HUES64 (cell line): ENCODE results near the gene NR1H4. TPM values are rescaled to one million over a fixed set of nuclear protein-coding genes. Genes with fewer than 3 reads are reported as not detected.
"Not testable (repeated sequence)": the region's sequence is repeated elsewhere in the genome, so short reads cannot be mapped to it uniquely, and the experiment has no call there.

ENCODE experiments used
- H3K27ac ChIP-seq: 2 replicates; pipeline ENCODE4 v1.7.0; 2013; ENCODE audit warnings: low read depth, low read length, inconsistent platforms
- H3K27me3 ChIP-seq: 2 replicates; pipeline ENCODE4 v1.6.1; 2013; ENCODE audit warnings: mild to moderate bottlenecking, low read length; ENCODE audit not compliant: insufficient read depth
- H3K36me3 ChIP-seq: 2 replicates; pipeline ENCODE4 v1.6.1; 2013; ENCODE audit warnings: mild to moderate bottlenecking, low read length; ENCODE audit not compliant: insufficient read depth
- H3K4me1 ChIP-seq: 2 replicates; pipeline ENCODE4 v1.6.1; 2013; ENCODE audit warnings: mild to moderate bottlenecking, low read length, moderate library complexity; ENCODE audit not compliant: insufficient read depth
- H3K4me3 ChIP-seq: 2 replicates; pipeline ENCODE4 v1.5.1; 2013; ENCODE audit warnings: mild to moderate bottlenecking, low read length, moderate library complexity
- H3K9ac ChIP-seq: 2 replicates; pipeline ENCODE4 v1.6.1; 2013; ENCODE audit warnings: mild to moderate bottlenecking, low read depth, low read length
- H3K9me3 ChIP-seq: 2 replicates; pipeline ENCODE4 v1.6.1; 2013; ENCODE audit warnings: low read depth, low read length; ENCODE audit not compliant: insufficient read depth
- WGBS: fragments of 150-250, 120-280 bp; methylation state at CpG from one replicate; pipeline ENCODE4 v1.1.7; 2013; ENCODE audit warnings: missing lambda C conversion rate; 5-methylcytosine and 5-hydroxymethylcytosine counted together
- polyA plus RNA-seq, 2 experiments: library from polyadenylated mRNA; stranded (reverse); fragments of 50-300 nt; gene quantifications; one replicate each; pipeline ENCODE4 v1.2.3, GENCODE V29; 2013

NR1H4 gene
- polyA plus RNA-seq (2013, experiment 1 of 2), result not detected
- not detected for polyA plus RNA-seq (2013, experiment 2 of 2)

DNA sequence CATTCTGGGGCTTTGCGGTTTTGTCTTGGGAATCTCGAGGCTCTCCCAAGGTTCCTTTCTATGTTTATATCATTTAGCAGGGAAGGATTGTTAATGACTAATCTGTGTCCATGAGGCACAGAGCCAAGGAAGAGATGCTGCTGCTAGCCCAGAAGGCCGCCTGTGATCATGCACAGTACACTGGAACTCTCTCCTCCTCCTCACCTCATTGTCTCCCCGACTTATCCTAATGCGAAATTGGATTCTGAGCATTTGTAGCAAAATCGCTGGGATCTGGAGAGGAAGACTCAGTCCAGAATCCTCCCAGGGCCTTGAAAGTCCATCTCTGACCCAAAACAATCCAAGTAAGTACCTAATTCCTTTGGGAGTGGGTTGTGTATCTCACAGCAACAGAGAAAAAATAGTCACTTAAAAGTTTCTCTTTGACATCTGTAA lies at the start of gene NR1H4:
Gene NR1H4 (plus strand): TSS at position 151 of the 435 bp plus-strand sequence. CDS start 19,458 bp downstream, outside the sequence.
- H3K36me3 ChIP-seq, result no peaks in the 10 kb centered on the region
- H3K27ac ChIP-seq, result no peak within 1 kb of the TSS
- H3K27me3 ChIP-seq, result no peaks in the 10 kb centered on the region
- H3K4me3 ChIP-seq, result no peak within 1 kb of the TSS
- no peak within 1 kb of the TSS for H3K9ac ChIP-seq
- WGBS, result 93% methylated on average over 5 of the region's 6 CpGs
- H3K9me3 ChIP-seq, result no peaks in the 10 kb centered on the region
- no peaks in the 10 kb centered on the region for H3K4me1 ChIP-seq

DNA sequence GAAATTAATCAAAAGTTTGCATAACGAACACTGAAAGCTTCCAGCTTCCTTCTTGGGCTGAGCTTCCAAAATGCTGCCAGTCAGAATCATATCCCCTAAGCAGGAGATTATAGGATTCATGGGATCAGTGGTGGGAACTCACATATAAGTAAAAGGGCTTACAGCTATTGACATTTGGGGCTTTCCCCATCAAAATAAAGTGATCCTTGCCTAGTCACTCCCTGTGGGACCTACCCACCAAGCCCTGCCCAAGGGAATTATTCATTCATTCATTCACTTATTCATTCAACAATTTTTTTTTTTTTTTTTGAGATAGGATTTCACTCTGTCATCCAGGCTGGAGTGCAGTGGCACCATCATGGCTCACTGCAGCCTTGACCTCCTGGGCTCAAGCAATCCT lies 47.5 kb upstream of the NR1H4 start:
- peaks cover 5% of the 10 kb centered on the region; the same call in 1 of the 2 replicates for H3K9me3 ChIP-seq
- no peaks in the 10 kb centered on the region for H3K36me3 ChIP-seq
- H3K27ac ChIP-seq, result no peak overlapping the region
- H3K4me1 ChIP-seq, result no peaks in the 10 kb centered on the region
- WGBS, result 63% methylated on average over 1 of the region's 1 CpG
- H3K27me3 ChIP-seq, result no peaks in the 10 kb centered on the region
- no peak overlapping the region for H3K4me3 ChIP-seq
- H3K9ac ChIP-seq, result no peak overlapping the region

- Histone ChIP-seq H3K9me3 (peaks cover 5% of the 10 kb centered on the region; the same call in 1 of the 2 replicates), H3K27me3 (no peaks in the 10 kb centered on the region), H3K9ac (no peak overlapping the region), H3K4me1 (no peaks in the 10 kb centered on the region), H3K4me3 (no peak overlapping the region), H3K36me3 (no peaks in the 10 kb centered on the region), H3K27ac (no peak overlapping the region)
- 90% methylated on average over 3 of the region's 3 CpGs for WGBS
These were observed 46.6 kb upstream of the NR1H4 start for GRCh38 chr12:100427078-100427477.

DNA sequence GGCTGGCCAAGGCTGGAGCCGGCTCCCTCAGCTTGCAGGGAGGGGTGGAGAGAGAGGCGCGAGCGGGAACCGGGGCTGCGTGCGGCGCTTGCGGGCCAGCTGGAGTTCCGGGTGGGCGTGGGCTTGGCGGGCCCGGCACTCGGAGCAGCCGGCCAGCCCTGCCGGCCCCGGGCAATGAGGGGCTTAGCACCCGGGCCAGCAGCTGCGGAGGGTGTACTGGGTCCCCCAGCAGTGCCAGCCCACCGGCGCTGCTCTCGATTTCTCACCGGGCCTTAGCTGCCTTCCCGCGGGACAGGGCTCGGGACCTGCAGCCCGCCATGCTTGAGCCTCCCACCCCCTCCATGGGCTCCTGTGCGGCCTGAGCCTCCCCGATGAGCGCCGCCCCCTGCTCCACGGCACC lies 43.4 kb upstream of the NR1H4 start:
- not testable (repeated sequence) for H3K9ac ChIP-seq, H3K27me3 ChIP-seq, H3K9me3 ChIP-seq, H3K4me3 ChIP-seq, H3K36me3 ChIP-seq, H3K27ac ChIP-seq, H3K4me1 ChIP-seq
- 95% methylated on average over 32 of the region's 32 CpGs for WGBS

DNA sequence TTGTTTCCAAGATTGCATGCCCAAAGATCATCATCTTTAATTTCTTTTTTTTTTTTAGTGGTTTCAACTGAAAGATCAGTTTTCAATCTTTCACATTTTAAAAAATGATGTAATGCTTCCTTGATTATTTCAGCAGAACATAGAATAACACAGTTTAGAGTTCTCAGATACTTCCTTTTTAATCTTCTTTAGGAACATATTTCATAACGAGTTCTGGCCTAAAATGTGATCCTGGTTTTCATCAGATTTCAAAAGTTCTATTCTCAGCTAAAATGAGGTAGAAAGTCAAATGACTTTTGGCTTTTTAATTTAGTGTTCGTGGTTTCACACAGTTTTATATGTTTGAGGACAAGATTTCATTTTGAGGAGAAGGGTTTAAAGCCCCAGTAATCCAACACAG lies 40.0 kb upstream of the NR1H4 start:
- Histone ChIP-seq H3K36me3 (no peaks in the 10 kb centered on the region), H3K27ac (no peak overlapping the region), H3K9ac (no peak overlapping the region), H3K4me3 (no peak overlapping the region), H3K4me1 (no peaks in the 10 kb centered on the region), H3K27me3 (no peaks in the 10 kb centered on the region), H3K9me3 (no peaks in the 10 kb centered on the region)
- 89% methylated on average over 2 of the region's 2 CpGs for WGBS

GRCh38 chr12:100434177-100434576 lies 39.5 kb upstream of the NR1H4 start:
- Histone ChIP-seq H3K27ac (no peak overlapping the region), H3K36me3 (no peaks in the 10 kb centered on the region), H3K27me3 (no peaks in the 10 kb centered on the region), H3K9ac (no peak overlapping the region), H3K4me1 (no peaks in the 10 kb centered on the region), H3K4me3 (no peak overlapping the region), H3K9me3 (no peaks in the 10 kb centered on the region)

GRCh38 chr12:100435957-100436356 lies 37.7 kb upstream of the NR1H4 start:
- Histone ChIP-seq H3K9ac (no peak overlapping the region), H3K9me3 (no peaks in the 10 kb centered on the region), H3K27ac (no peak overlapping the region), H3K36me3 (no peaks in the 10 kb centered on the region), H3K27me3 (no peaks in the 10 kb centered on the region), H3K4me1 (no peaks in the 10 kb centered on the region), H3K4me3 (no peak overlapping the region)
- 96% methylated on average over 2 of the region's 2 CpGs for WGBS

GRCh38 chr12:100437038-100437841 lies 36.4 kb upstream of the NR1H4 start:
- Histone ChIP-seq H3K27ac (no peak overlapping the region), H3K9me3 (no peaks in the 10 kb centered on the region), H3K36me3 (no peaks in the 10 kb centered on the region), H3K4me1 (no peaks in the 10 kb centered on the region), H3K4me3 (no peak overlapping the region), H3K9ac (no peak overlapping the region), H3K27me3 (no peaks in the 10 kb centered on the region)
- 87% methylated on average over 5 of the region's 6 CpGs for WGBS

DNA sequence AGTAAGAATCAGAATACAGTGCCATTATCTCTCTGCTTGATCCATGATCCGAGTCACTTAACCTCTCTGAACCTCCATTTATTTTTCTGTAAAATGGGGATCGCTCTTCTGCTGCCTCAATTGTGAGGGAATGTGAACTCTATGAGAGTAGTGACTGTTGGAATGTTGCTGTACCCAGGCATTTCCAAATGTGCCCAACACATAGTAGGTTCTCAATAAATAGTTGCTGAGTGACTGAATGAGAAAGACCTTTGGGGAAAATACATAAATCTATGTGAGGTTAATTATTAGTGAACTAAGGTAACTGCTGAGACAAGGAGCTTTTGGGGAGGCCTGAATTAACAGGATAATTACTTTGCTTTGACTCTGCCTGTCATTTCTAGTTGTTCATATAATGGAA lies 33.9 kb upstream of the NR1H4 start:
- no peaks in the 10 kb centered on the region for H3K9me3 ChIP-seq
- H3K36me3 ChIP-seq, result no peaks in the 10 kb centered on the region
- H3K27ac ChIP-seq, result no peak overlapping the region
- H3K27me3 ChIP-seq, result no peaks in the 10 kb centered on the region
- WGBS, result 100% methylated on average over 2 of the region's 2 CpGs
- no peak overlapping the region for H3K4me3 ChIP-seq
- no peaks in the 10 kb centered on the region for H3K4me1 ChIP-seq
- no peak overlapping the region for H3K9ac ChIP-seq

DNA sequence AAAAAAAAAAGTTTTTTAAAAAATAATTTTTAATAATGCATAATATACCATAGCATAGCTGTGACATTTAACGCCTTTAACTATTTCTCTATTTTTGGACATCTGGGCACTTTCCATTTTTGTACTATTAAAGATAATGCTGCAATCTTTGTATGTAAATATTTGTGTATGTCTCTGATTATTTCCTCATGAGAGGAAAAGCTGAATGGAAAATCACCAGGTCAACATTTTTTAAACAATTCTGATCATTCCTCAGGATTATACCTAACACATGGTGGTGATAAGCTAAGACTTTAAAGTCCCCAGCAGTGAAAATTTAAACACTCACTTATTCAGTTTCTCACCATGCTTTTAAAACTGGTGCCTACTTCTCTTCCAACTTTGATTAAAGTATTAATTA lies 31.3 kb upstream of the NR1H4 start:
- no peaks in the 10 kb centered on the region for H3K9me3 ChIP-seq
- no CpG with 5 or more reads among the region's 1 CpG for WGBS
- H3K27me3 ChIP-seq, result no peaks in the 10 kb centered on the region
- no peak overlapping the region for H3K27ac ChIP-seq
- no peak overlapping the region for H3K9ac ChIP-seq
- H3K4me1 ChIP-seq, result 0 out of 2 replicates have a peak, but pooled peaks cover 4% of the 10 kb centered on the region
- H3K36me3 ChIP-seq, result no peaks in the 10 kb centered on the region
- no peak overlapping the region for H3K4me3 ChIP-seq

DNA sequence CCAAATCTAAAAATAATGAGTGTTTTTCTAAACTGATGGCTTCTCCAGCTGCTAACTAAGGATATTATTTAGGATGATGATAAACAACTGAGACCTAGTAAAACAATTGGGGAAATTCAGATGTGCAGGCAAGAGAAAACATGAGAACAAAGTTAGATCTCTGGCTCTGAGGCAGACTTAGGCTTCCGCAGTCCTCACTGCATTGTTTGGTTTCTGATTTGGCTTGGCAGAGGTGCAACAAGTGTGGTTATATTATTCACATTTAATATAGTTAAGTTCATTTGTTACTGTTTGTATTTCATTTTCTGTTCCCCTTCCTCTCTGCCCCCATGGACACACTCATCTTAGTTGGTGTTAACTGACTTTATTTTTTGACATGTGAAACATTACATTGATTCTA lies 30.2 kb upstream of the NR1H4 start:
- no peaks in the 10 kb centered on the region for H3K9me3 ChIP-seq
- H3K27me3 ChIP-seq, result no peaks in the 10 kb centered on the region
- 0 out of 2 replicates have a peak, but pooled peaks cover 6% of the 10 kb centered on the region for H3K4me1 ChIP-seq
- no peaks in the 10 kb centered on the region for H3K36me3 ChIP-seq
- no peak overlapping the region for H3K9ac ChIP-seq
- WGBS, result 100% methylated on average over 1 of the region's 1 CpG
- H3K4me3 ChIP-seq, result no peak overlapping the region
- no peak overlapping the region for H3K27ac ChIP-seq
